ENCODE results near the gene CFAP251.

GRCh38 chr12:121899590-121899989 is 18.8 kb upstream of the CFAP251 start:
- TF ChIP-seq YY1 (IDR thresholded peaks at IDR 0.05; ENCODE audit: low read depth) (no peak), REST (IDR thresholded peaks at IDR 0.05; ENCODE audit: low read depth) (no peak), MAX (IDR thresholded peaks at IDR 0.05) (no peak), TAF1 (IDR thresholded peaks at IDR 0.05; ENCODE audit: low read depth) (no peak)

Measured in Ishikawa (cell line).